Coronary artery (tissue), 2 donors: ENCODE results near the gene MAMDC4.

ENCODE experiments used
- DNase-seq: peaks from one replicate; pipeline ENCODE4 v3.0.0-alpha.2; 2017; ENCODE audit warnings: low spot score
- H3K27ac ChIP-seq, 2 donors: fragments of 200-600 bp; sonication (generic); one replicate each; pipeline ENCODE4 v1.5.1; 2016 to 2019
- H3K4me3 ChIP-seq: fragments of 200-600 bp; sonication (generic); 2 replicates; pipeline ENCODE4 v1.5.1; 2016; ENCODE audit warnings: mild to moderate bottlenecking, moderate library complexity
- TF ChIP-seq, protein P1 (sequence below): fragments of 200-600 bp; sonication (generic); IDR thresholded peaks from one replicate; pipeline ENCODE4 v1.5.1; 2019; ENCODE audit warnings: antibody characterized with exemption

Gene MAMDC4

DNA sequence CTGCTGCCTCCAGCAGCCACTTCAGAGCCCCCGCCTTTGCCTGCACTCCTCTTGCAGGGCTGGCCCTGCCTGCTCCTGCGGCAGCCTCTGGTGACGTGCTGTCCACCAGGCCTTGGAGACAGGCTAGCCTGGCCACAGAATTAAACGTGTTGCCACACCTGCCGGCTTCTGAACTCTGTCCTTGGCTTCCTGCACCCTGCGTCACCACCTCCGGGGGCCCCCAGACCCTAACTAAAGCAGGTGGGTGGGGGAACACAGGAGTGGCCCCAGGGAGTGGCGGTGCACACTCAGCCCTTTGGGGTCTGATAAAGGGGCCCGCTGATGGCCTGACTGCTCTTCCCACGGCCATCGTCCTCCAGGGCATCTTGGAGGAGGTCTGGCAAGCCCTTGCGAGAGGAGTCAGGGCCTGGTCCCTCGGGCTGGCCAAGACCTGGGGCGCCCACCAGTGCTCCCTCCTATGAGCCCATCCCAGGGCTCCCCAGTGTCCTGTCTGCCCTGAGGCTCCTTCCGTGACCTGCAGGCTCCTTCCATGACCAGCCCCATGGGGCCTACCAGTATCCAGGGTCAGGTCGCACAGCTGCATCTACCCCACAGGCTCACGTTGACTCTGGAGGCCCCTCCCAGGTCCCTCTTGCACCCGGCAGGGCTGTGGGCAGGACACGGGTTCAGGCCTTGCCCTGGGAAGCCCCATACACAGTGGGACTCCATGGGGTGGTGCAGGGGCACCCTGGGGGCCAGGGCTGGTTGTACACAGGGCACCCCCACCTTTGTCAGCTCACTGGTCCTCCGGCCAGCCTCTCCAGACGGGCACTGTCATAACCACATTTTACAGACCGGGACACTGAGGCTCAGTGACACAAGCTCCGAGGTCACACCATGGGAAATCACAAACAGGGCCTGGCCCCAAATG, 1.0 kb upstream of the MAMDC4 start:
- H3K27ac ChIP-seq: no peak overlapping the region

DNA sequence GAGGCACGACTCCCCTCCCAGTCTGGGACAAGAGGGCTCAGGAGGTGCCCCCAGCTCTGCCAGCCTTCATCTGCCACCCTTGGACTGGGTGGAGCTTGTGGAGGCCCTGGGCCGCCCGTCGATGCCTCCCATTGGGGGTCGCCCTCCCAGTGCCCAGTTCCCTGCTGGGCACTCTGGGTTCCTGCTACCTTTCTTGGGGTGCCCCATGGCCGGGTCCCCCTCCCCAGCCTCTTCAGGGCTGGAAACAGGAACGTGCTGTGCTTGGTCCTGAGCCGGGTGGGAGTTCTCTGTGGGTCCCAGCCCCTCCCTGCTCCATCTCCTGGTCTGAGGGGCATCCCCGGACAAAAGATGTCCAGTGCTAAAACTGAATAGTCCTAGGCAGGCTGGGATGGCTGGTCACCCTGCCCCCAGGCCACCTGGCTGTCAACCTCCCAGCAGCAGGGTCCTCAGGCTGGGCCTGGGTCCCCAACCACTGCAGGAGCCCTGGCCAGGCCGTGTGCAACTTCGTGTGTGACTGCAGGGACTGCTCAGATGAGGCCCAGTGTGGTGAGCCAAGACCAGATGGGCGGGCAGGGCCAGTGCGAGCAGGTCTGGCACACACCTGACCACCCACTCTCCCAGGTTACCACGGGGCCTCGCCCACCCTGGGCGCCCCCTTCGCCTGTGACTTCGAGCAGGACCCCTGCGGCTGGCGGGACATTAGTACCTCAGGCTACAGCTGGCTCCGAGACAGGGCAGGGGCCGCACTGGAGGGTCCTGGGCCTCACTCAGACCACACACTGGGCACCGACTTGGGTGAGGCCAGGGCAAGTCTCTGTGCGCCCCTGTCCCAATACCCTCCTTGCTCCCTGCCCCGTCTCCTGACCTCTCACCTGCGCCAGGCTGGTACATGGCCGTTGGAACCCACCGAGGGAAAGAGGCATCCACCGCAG, 784 bp downstream of the MAMDC4 start:
- TF ChIP-seq, protein P1, sequence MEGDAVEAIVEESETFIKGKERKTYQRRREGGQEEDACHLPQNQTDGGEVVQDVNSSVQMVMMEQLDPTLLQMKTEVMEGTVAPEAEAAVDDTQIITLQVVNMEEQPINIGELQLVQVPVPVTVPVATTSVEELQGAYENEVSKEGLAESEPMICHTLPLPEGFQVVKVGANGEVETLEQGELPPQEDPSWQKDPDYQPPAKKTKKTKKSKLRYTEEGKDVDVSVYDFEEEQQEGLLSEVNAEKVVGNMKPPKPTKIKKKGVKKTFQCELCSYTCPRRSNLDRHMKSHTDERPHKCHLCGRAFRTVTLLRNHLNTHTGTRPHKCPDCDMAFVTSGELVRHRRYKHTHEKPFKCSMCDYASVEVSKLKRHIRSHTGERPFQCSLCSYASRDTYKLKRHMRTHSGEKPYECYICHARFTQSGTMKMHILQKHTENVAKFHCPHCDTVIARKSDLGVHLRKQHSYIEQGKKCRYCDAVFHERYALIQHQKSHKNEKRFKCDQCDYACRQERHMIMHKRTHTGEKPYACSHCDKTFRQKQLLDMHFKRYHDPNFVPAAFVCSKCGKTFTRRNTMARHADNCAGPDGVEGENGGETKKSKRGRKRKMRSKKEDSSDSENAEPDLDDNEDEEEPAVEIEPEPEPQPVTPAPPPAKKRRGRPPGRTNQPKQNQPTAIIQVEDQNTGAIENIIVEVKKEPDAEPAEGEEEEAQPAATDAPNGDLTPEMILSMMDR: no peak
- H3K27ac ChIP-seq: no peak overlapping the region
- DNase-seq: no peak
- H3K4me3 ChIP-seq: no peak overlapping the region

More for the DNA sequence above, 1.0 kb upstream of the MAMDC4 start:
- H3K4me3 ChIP-seq: no peak overlapping the region
- DNase-seq: no peak
- TF ChIP-seq, protein P1: no peak

DNA sequence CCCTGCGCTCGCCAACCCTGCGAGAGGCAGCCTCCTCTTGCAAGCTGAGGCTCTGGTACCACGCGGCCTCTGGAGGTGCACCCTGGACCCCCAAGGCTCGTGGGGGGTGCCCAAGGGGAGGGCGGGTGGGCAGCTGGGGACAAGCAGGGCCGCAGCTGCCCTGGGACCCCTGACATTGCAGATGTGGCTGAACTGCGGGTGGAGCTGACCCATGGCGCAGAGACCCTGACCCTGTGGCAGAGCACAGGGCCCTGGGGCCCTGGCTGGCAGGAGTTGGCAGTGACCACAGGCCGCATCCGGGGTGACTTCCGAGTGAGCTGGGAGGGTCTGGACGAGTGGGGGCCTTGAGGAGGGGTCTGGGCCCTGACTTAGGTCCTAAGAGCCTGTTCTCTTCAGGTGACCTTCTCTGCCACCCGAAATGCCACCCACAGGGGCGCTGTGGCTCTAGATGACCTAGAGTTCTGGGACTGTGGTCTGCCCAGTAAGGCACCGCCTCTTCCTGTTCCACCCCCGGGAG, 1.5 kb downstream of the MAMDC4 start:
- TF ChIP-seq, protein P1: no peak
- DNase-seq: no peak
- Histone ChIP-seq H3K27ac (no peak overlapping the region), H3K4me3 (no peak overlapping the region)

DNA sequence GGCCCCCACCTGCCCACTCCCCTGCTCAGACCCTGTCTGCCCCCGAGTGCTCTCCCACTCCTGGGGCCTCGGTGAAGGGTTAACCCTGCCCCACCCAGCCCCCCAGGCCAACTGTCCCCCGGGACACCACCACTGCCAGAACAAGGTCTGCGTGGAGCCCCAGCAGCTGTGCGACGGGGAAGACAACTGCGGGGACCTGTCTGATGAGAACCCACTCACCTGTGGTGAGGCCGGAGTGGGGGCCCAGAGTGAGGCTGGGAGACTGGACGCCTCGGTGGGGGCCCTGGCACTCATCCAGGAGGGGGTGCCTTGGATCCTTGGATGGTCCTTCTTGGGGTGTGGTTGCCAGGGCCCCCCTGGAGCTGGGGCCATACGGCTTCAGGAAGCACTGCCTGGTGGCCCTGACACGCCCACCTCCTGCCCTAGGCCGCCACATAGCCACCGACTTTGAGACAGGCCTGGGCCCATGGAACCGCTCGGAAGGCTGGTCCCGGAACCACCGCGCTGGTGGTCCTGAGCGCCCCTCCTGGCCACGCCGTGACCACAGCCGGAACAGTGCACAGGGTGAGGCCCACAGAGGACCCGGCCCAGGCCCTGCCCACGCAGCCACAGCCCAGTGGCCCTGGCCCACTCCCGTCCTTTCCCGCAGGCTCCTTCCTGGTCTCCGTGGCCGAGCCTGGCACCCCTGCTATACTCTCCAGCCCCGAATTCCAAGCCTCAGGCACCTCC, 2.1 kb downstream of the MAMDC4 start:
- TF ChIP-seq, protein P1: no peak
- no peak overlapping the region for H3K27ac ChIP-seq
- peak; percentile 69 for DNase-seq
- no peak overlapping the region for H3K4me3 ChIP-seq

DNA sequence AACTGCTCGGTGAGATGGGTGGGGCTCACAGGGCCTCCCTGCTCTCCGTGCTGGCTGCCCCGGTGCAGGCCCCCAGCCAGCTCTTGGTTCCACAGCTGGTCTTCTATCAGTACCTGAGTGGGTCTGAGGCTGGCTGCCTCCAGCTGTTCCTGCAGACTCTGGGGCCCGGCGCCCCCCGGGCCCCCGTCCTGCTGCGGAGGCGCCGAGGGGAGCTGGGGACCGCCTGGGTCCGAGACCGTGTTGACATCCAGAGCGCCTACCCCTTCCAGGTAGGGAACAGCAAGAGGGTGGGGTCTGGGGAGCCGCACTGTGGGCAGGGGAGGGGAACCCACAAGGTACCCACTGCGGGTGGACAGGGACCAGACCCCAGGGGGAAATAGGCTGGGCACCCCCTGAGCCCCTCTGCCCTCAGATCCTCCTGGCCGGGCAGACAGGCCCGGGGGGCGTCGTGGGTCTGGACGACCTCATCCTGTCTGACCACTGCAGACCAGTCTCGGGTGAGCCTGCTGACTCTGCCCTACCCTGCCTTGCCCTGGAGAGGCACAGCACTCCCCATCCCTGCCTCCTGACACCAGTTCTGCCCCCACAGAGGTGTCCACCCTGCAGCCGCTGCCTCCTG, 2.8 kb downstream of the MAMDC4 start:
- no peak for DNase-seq
- Histone ChIP-seq H3K4me3 (no peak overlapping the region), H3K27ac (no peak overlapping the region)
- TF ChIP-seq, protein P1: no peak

DNA sequence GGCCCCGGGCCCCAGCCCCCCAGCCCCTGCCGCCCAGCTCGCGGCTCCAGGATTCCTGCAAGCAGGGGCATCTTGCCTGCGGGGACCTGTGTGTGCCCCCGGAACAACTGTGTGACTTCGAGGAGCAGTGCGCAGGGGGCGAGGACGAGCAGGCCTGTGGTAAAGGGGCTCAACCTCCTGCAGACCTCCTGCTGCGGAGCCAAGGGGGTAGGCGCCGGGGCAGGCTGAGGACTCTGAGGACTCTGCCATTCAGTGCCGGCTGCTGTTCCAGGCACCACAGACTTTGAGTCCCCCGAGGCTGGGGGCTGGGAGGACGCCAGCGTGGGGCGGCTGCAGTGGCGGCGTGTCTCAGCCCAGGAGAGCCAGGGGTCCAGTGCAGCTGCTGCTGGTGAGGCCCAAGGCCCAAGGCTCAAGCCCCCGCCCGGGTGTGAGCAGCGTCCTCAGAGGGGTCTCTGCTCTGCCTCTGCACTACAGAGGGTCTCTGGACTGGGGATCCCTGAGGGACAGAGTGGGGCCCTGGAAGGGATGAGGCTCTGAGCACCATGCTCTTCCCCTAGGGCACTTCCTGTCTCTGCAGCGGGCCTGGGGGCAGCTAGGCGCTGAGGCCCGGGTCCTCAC, 3.4 kb downstream of the MAMDC4 start:
- TF ChIP-seq, protein P1: no peak
- Histone ChIP-seq H3K4me3 (no peak overlapping the region), H3K27ac (no peak overlapping the region)
- DNase-seq: peak; percentile 72
